ENCODE data around the gene RREB1.

RREB1 gene

GRCh38 chr6:7249946-7250643 lies 142.3 kb downstream of the RREB1 start:
- no peak for TF ChIP-seq CTCF (IDR thresholded peaks at IDR 0.05)
- no peak overlapping the region for H3K9ac ChIP-seq
- no peaks in the 10 kb centered on the region for H3K36me3 ChIP-seq (ENCODE audit: control insufficient read depth, insufficient read depth, low read length)

GRCh38 chr6:7250812-7251211 lies 143.1 kb downstream of the RREB1 start:
- Histone ChIP-seq H3K79me2 (no peaks in the 10 kb centered on the region), H2AFZ (no peak overlapping the region), H3K4me1 (peaks cover 3% of the 10 kb centered on the region), H3K9me3 (ENCODE audit: control insufficient read depth, low read length) (no peaks in the 10 kb centered on the region), H3K36me3 (ENCODE audit: control insufficient read depth, insufficient read depth, low read length) (no peaks in the 10 kb centered on the region), H3K27ac (no peak overlapping the region), H3K9ac (no peak overlapping the region), H3K27me3 (ENCODE audit: control insufficient read depth, insufficient read depth, low read length) (no peaks in the 10 kb centered on the region), H3K4me2 (ENCODE audit: low read length) (no peak overlapping the region), H3K4me3 (ENCODE audit: low read depth, low read length) (no peak overlapping the region)
- no peak for TF ChIP-seq CTCF (IDR thresholded peaks at IDR 0.05)

More at GRCh38 chr6:7249946-7250643, 142.3 kb downstream of the RREB1 start:
- peaks cover 3% of the 10 kb centered on the region for H3K4me1 ChIP-seq
- no peak overlapping the region for H3K4me3 ChIP-seq (ENCODE audit: low read depth, low read length)
- H3K27ac ChIP-seq = no peak overlapping the region
- H3K27me3 ChIP-seq (ENCODE audit: control insufficient read depth, insufficient read depth, low read length) = no peaks in the 10 kb centered on the region
- no peaks in the 10 kb centered on the region for H3K79me2 ChIP-seq
- H3K4me2 ChIP-seq (ENCODE audit: low read length) = no peak overlapping the region
- H3K9me3 ChIP-seq (ENCODE audit: control insufficient read depth, low read length) = no peaks in the 10 kb centered on the region
- no peak overlapping the region for H2AFZ ChIP-seq

- H3K4me1 ChIP-seq = peaks cover 3% of the 10 kb centered on the region
- H3K27me3 ChIP-seq (ENCODE audit: control insufficient read depth, insufficient read depth, low read length) = no peaks in the 10 kb centered on the region
- H3K36me3 ChIP-seq (ENCODE audit: control insufficient read depth, insufficient read depth, low read length) = no peaks in the 10 kb centered on the region
- no peak for TF ChIP-seq CTCF (IDR thresholded peaks at IDR 0.05)
- H3K79me2 ChIP-seq = no peaks in the 10 kb centered on the region
- no peaks in the 10 kb centered on the region for H3K9me3 ChIP-seq (ENCODE audit: control insufficient read depth, low read length)
- no peak overlapping the region for H3K9ac ChIP-seq
- H3K27ac ChIP-seq = no peak overlapping the region
- H3K4me3 ChIP-seq (ENCODE audit: low read depth, low read length) = no peak overlapping the region
- H2AFZ ChIP-seq = no peak overlapping the region
- no peak overlapping the region for H3K4me2 ChIP-seq (ENCODE audit: low read length)
Observed at GRCh38 chr6:7251646-7252260, 144.0 kb downstream of the RREB1 start.

- no peak overlapping the region for H3K9ac ChIP-seq
- TF ChIP-seq CTCF (IDR thresholded peaks at IDR 0.05) = no peak
- no peaks in the 10 kb centered on the region for H3K36me3 ChIP-seq (ENCODE audit: control insufficient read depth, insufficient read depth, low read length)
- no peaks in the 10 kb centered on the region for H3K9me3 ChIP-seq (ENCODE audit: control insufficient read depth, low read length)
- no peaks in the 10 kb centered on the region for H3K27me3 ChIP-seq (ENCODE audit: control insufficient read depth, insufficient read depth, low read length)
- no peak overlapping the region for H3K4me3 ChIP-seq (ENCODE audit: low read depth, low read length)
- H3K79me2 ChIP-seq = no peaks in the 10 kb centered on the region
- H2AFZ ChIP-seq = no peak overlapping the region
- no peak overlapping the region for H3K4me2 ChIP-seq (ENCODE audit: low read length)
- peaks cover 3% of the 10 kb centered on the region for H3K4me1 ChIP-seq
- H3K27ac ChIP-seq = no peak overlapping the region
Observed at GRCh38 chr6:7252390-7252789, 144.6 kb downstream of the RREB1 start.

Measured in parathyroid adenoma (tissue), 2 donors.